GM21619 (cell line): ENCODE data around the gene STAB1.

ENCODE experiments used
- ATAC-seq: cut with Tn5 transposase; IDR thresholded peaks from one replicate; pipeline ENCODE4 v1.9.1; 2021; ENCODE audit not compliant: unreplicated experiment

STAB1 gene

DNA sequence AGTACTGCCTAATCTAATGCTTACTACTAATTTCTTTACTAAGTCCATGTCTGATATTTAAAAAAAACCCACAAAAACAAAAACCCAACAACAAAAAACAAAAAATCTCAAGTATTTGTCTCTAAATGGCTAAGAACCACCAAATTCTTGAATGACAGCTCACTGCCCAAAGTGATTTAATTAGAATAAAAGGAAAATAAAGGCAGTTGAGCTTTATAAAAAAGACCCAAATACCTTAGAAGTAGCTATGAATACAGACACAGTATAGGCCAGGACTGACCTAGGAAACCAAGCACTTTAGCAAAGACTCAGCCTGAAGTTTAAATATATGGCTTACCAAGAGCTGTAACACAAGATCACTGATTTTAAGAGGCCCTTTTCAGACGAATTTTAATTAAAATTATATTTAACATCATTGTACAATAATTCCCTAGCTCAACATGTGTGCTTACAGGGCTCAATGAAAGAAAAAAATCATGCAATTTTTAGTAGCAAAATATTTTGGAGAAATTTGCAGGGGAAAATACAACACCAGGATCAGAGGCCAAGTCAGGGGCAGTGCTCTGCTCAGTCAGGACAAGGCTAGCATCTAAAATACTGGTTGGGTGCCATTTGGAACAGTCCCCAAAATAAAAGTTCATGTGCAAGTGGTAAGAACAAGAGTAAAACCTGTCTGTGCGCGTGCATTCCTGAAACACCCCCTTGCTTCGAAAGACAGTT is 66.0 kb downstream of the STAB1 start:
- no peak for ATAC-seq

DNA sequence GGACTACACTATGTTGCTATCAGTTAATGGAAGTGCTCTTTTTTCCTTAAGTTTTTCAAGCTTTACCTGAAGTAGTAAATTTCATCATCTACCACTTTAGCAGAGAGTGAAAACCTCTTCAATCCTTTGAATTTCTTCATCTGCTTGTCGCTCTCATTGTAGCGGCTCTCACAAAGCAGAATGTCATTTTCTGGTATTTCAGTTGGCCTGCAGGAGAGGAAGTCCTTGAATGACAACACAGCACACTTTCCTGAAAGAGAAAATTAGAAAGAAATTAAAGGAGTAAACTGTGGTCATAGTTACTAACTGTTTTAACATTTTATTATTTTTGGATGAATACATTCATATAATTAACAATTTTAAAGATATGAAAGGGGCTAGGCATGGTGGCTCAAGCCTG is 68.8 kb downstream of the STAB1 start:
- ATAC-seq: no peak

DNA sequence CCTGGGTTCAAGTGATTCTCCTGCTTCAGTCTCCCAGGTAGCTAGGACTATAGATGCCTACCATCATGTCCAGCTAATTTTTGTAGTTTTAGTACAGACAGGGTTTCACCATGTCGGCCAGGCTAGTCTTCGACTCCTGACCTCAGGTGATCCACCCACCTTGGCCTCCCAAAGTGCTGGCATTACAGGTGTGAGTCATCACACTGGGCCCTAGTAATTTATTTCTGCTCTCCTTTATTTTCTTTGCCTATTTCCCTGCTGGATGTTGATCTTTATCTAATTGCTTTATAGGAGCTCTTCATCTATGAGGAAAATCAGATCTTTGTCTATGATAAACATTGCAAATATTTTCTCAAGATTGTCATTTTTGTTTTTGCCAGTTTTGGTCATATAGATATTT is 72.9 kb downstream of the STAB1 start:
- no peak for ATAC-seq

DNA sequence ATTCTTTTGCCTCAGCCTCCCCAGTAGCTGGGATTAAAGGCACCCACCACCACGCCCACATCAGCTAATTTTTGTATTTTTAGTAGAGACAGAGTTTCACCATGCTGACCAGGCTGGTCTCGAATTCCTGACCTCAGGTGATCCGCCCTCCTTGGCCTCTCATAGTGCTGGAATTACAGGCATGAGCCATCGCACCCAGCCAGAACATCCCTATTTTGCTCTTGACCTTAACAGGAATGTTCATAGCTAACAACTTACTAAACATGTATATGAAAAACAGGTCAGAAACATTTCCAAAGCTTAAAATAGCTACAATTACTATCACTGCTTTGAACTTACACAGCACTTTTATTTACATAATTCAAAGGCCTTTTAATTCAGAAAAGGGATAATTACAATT is 74.9 kb downstream of the STAB1 start:
- ATAC-seq: no peak

DNA sequence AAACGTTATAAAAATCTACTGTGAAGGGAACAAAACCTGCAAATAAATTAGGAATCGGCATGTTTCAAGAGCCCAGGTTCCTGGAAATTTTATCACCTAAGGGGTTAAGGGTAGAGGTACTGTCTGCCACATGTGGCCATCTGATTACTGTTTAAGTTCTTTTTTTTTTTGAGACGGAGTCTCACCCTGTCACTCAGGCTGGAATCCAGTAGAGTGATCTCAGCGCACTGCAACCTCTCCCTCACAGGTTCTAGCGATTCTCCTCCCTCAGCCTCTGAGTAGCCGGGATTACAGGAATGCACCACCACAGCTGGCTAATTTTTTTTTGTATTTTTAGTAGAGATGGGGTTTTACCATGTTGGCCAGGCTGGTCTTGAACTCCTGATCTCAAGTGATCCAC is 77.1 kb downstream of the STAB1 start:
- no peak for ATAC-seq
